Gastroesophageal sphincter (tissue), 3 donors: ENCODE data around the gene MTCH2.

Experiments used
- EP300 ChIP-seq: sonication (generic); formaldehyde crosslinking; IDR thresholded peaks from one replicate; pipeline ENCODE4 v1.6.1; 2017; ENCODE audit warnings: antibody characterized with exemption, mild to moderate bottlenecking
- POLR2A ChIP-seq, 2 donors: fragments of 450-650 bp; IDR thresholded peaks; one replicate each; pipeline ENCODE4 v1.6.1; 2017; ENCODE audit warnings: antibody characterized with exemption in 2 of 2, mild to moderate bottlenecking in 2 of 2, moderate library complexity in 1 of 2
- POLR2AphosphoS5 ChIP-seq: sonication (generic); formaldehyde crosslinking; IDR thresholded peaks from one replicate; pipeline ENCODE4 v1.6.1; 2017; ENCODE audit warnings: antibody characterized with exemption
- TF ChIP-seq, protein P1 (sequence below), 4 experiments: fragments of 200-600 bp in 2 of 4; fragments of 450-650 bp in 2 of 4; sonication (generic) in 1 of 4; IDR thresholded peaks; one replicate each; pipeline ENCODE4 v1.5.1; 2017 to 2019; ENCODE audit warnings: antibody characterized with exemption in 4 of 4, mild to moderate bottlenecking in 2 of 4, moderate library complexity in 2 of 4

DNA sequence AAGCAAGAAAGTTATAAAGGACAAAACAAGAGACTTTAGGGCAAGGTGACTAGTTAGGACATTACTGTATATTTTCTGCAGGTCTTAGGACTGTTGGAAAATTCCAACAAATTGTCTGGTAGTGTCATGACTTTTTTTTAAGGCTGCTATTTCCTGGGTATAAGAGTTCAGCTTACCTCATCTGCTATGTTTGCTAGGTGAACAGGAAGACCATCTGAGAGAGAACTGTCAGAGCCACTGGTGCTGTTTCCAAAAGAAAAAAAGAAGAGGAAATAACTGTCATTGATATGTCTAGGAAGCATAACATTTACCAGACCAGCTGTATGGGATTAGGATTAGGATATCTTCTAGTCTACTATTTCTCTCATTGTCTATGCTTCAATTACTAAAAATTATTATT, 26.3 kb upstream of the MTCH2 start:
- TF ChIP-seq, protein P1, sequence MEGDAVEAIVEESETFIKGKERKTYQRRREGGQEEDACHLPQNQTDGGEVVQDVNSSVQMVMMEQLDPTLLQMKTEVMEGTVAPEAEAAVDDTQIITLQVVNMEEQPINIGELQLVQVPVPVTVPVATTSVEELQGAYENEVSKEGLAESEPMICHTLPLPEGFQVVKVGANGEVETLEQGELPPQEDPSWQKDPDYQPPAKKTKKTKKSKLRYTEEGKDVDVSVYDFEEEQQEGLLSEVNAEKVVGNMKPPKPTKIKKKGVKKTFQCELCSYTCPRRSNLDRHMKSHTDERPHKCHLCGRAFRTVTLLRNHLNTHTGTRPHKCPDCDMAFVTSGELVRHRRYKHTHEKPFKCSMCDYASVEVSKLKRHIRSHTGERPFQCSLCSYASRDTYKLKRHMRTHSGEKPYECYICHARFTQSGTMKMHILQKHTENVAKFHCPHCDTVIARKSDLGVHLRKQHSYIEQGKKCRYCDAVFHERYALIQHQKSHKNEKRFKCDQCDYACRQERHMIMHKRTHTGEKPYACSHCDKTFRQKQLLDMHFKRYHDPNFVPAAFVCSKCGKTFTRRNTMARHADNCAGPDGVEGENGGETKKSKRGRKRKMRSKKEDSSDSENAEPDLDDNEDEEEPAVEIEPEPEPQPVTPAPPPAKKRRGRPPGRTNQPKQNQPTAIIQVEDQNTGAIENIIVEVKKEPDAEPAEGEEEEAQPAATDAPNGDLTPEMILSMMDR (IDR thresholded peaks at IDR 0.05) = no peak
- no peak for TF ChIP-seq POLR2A (IDR thresholded peaks at IDR 0.05)
- TF ChIP-seq EP300 = no peak
- no peak for TF ChIP-seq POLR2AphosphoS5
